OCI-LY3 (cell line): ENCODE data around the gene PMVK.

Experiments
- CTCF ChIP-seq: fragments of 200-600, 300-600 bp; sonication (generic); IDR thresholded peaks from 2 replicates; pipeline ENCODE4 v1.5.1; 2014; ENCODE audit warnings: antibody characterized with exemption, low read length, low read depth
- EZH2phosphoT487 ChIP-seq: fragments of 200-600 bp; shearing (Covaris generic); IDR thresholded peaks from 2 replicates; pipeline ENCODE4 v1.6.1; 2018; ENCODE audit warnings: antibody characterized with exemption, mixed run types, low read depth

DNA sequence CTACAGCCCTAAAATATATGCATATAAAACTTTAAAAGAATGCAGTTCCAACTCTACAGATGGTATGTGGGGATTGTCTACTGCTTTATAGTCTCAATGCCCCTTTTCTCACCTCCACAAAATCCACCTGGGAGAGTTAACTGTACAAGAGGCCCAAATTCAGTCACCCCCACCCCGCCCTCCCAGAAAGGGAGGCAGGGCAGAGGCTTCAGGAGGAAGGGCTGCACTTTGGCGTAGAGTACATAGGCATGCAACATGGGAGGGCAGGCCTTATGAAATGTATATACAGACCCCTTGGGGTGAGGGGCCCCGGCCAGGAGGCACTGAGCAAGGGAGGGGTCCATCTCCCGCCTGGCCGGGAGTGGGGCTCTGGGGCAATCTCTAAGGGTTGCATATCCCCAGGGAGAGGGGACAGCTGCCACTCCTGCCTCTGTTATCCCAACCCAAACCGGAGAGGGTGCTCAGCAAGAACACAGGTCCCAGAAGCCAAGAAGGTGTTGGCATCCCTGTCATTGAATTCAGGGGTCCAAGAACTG, 26.3 kb upstream of the PMVK start:
- TF ChIP-seq CTCF (no peak), EZH2phosphoT487 (no peak)
